GM12801 (cell line): ENCODE data around the gene DPAGT1.

Experiments
- TF ChIP-seq, protein P1 (sequence below): IDR thresholded peaks from one replicate; pipeline ENCODE4 v1.5.1; 2011; ENCODE audit warnings: control low read depth; ENCODE audit not compliant: insufficient read length; ENCODE audit errors: extremely low read depth

The DPAGT1 gene

DNA sequence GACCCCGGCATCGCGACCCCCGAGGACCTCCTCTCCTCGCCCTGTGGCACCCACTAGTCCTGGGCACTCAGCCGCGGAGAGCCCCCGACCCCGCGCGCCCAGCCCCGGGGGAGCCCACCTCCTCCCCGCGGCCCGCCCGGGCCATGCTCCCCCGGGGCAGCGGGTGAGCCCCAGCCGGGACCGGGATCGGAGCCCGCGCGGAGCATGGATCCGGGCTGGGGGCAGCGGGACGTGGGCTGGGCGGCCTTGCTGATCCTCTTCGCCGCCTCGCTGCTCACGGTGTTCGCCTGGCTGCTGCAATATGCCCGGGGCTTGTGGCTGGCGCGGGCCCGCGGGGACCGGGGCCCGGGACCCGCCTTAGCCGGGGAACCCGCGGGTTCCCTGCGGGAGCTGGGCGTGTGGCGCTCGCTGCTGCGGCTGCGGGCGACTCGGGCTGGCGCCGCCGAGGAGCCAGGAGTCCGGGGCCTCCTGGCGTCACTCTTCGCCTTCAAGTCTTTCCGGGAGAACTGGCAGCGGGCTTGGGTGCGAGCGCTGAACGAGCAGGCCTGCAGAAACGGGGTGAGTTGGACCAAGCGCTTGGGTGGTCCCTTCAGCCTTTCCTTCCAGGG lies 6.0 kb upstream of the DPAGT1 start:
- TF ChIP-seq, protein P1, sequence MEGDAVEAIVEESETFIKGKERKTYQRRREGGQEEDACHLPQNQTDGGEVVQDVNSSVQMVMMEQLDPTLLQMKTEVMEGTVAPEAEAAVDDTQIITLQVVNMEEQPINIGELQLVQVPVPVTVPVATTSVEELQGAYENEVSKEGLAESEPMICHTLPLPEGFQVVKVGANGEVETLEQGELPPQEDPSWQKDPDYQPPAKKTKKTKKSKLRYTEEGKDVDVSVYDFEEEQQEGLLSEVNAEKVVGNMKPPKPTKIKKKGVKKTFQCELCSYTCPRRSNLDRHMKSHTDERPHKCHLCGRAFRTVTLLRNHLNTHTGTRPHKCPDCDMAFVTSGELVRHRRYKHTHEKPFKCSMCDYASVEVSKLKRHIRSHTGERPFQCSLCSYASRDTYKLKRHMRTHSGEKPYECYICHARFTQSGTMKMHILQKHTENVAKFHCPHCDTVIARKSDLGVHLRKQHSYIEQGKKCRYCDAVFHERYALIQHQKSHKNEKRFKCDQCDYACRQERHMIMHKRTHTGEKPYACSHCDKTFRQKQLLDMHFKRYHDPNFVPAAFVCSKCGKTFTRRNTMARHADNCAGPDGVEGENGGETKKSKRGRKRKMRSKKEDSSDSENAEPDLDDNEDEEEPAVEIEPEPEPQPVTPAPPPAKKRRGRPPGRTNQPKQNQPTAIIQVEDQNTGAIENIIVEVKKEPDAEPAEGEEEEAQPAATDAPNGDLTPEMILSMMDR = no peak

DNA sequence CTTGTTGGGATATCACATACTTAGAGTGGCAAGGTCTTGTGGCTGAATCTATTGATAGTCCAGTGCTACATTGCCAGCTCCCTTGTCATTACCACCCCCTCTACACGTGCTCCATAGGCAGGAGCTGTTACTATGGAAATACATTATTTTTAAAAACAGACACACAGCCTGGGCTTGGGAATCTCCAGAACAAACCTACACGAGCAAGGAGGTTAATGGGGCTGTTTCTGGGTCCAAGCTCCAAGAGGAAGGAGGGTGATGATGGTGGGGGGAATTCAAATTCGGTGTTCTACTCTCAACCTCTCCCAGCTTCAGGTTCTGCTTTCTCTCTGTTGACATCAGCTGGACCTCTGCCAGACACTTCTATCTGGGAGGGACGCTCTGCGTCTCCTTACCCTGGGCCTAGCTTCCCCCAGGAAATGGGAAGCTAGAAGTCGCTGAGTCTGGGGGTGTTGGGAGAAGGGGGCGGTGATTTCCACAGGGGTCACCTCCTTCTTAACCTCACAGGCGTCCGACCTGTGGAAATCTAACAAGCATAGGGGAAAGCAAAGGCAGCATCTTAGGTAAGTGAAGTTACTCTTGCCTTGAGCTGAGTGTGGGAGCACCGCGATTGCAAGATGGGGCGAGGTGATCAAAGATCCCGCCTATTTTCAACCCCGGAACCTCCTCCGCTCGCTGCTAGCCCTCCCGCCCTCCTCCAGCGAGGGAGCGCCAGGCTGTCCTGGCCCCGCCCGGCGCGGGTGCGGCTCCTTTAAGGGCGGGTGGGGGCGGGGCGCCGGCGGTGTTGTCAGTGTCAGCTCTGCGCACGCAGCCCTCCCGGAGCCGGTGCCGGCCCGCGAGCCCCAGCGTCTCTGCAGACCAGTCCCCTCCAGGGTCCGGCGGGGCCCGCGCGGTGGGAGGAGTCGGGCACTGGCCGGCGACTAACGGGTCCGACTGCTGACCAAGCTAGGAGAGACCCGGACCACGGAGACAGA lies 5.2 kb upstream of the DPAGT1 start, which contains the start of gene C2CD2L:
TSS of gene C2CD2L (plus strand) at position 781 of the 974 bp plus-strand sequence. CDS start 398 bp downstream, outside the sequence.
- TF ChIP-seq, protein P1 = no peak

DNA sequence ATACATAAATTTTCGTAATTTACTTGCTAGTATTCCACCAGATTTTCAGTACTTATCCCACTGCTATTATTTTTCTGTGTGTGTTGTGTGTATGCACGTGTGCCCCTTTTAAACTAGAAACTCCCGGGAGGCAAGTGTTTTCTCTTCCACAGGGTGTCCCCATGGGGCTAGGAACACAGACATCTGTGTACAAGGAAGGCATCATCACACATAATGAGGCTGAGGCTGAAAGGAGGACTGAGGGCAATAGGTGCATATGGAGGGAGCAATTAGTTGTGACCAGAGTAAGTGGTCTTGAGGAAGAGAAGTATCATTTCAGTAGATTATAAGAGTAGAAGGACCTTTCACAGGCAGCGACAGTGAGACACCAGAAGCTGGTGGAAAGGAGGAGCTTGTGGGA lies 2.1 kb upstream of the DPAGT1 start:
- TF ChIP-seq, protein P1 = no peak

DNA sequence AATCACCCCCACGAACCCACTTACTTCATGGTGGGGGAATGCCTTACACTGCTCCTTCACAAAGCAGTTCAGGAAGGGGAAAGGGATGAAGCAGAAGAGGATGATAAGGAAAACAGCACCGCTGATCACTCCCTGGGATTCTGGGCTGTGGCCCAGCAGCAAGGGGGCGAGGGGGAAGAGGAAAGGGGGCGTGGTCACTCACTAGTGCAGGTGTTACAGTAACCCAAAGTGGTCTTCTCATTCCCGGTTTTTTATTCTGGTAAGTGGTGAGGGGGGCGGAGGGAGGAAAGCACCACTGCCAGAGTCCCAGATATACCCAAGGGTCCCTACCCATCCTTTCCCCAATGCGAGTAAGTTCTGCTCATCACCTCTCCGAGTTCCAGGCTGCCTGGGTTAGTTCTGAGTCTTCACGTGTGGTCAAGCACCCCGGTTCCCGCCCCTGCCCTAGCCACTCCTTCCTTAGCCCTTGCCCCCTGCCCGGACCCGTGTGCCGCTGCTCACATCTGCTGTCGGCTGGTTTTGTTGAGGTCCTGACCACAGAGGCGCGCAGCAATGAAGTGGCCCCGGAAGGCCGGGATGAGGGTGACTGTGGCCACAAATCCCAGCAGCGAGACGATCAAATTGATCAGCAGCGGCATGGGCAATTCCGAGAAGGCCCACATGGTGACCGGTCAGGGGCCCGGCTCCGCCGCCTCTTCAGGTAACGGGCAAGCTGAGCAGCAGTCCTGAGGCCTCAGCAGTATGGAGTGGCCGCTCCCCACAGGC lies 477 bp downstream of the DPAGT1 start:
- TF ChIP-seq, protein P1 = no peak

DNA sequence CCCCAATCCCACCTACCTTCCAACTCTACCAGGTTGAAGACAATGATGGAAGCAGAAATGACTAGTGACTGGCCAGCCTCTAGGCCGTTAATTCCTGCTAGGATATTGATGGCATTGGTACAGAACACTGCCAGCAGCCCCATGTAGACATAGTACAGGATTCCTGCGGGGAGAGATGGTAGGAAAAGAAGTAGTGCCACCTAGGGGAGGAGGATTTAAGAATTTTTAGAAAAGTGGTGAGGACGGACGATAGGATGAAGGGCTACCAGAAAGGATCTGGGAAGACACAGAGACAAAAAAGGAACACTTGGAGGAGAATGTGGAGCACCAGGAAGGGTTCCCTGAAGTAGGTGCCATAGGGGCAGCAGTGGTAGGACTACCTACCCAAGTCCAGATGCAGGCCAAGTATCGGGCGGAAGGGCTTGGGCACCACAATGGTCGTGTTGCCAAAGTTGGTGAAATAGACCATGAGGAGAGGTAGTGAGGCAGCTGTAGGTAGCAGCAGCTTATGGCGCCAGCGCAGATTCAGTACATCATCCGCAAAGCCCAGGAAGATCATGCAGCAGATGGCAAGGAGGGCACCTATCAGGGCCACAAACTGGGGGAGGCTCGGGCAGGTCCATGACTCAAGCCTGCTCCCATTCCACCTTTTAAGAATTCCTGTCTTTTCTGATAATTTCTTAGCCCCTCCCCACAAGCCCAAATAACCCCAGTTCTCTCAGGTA lies 1.2 kb downstream of the DPAGT1 start:
- TF ChIP-seq, protein P1 = no peak

DNA sequence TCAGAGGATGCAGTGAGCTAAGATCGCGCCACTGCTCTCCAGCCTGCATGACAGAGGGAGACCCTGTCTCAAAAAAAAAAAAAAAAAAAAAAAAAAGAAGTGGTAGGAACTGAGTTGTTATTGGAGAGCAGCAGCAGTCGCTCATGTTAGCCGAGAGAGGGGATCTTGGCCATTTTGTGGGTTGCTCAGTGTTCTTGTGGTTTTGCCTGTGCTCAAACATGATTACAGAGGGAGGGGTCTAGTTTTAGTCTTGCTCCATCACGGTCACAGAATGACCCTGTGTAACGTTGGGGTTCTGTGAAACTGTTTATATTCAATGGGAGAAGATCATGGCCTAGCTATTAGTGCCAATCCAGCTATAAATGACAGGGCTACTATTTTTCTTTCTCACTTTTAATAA lies 1.9 kb downstream of the DPAGT1 start:
- TF ChIP-seq, protein P1 = no peak
